HG03378 (cell line): ENCODE data around the gene NANOGP8.
"Not testable (repeated sequence)": the region's sequence is repeated elsewhere in the genome, so short reads cannot be mapped to it uniquely, and the experiment has no call there.

Source experiments
- ATAC-seq: cut with Tn5 transposase; IDR thresholded peaks from one replicate; pipeline ENCODE4 v1.9.1; 2021; ENCODE audit warnings: mild to moderate bottlenecking, moderate library complexity; ENCODE audit not compliant: unreplicated experiment

NANOGP8 gene

DNA sequence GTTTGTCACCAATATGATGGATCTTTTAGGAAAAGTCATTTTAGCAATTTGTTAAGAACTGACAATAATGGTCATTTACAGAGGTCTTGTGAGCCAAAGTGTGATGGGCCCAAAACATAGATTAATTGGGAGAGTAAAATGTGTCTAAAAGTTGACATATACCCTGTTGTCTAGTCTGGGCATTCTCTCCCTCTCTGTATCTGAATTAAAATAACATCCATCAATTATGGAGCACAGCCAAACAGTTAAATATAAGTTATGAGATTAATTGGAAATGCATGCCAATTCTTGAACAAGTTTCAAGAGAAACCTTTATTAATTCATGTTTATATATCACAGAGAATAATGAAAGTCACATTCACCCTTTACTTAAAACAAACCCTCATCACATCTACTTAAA lies 13.6 kb upstream of the NANOGP8 start:
- no peak for ATAC-seq

DNA sequence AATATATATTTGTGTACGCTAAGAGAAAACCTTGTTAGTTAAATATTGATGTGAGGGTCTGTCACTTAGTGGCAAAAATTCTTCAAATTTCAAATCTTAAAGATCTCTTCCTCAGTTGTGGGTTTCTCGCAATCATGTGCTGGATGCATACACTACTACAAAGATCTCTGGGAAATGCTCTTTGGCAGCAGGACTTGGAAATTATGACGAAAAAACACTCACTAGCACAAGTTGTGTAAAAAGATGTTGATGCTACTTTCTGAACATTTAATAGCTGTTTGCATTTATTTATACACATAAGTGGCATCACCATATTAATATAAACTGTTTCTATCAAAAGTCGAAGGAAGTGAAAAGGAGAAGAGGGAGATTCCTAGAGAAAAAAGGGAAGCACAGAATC lies 10.8 kb upstream of the NANOGP8 start:
- ATAC-seq: no peak

DNA sequence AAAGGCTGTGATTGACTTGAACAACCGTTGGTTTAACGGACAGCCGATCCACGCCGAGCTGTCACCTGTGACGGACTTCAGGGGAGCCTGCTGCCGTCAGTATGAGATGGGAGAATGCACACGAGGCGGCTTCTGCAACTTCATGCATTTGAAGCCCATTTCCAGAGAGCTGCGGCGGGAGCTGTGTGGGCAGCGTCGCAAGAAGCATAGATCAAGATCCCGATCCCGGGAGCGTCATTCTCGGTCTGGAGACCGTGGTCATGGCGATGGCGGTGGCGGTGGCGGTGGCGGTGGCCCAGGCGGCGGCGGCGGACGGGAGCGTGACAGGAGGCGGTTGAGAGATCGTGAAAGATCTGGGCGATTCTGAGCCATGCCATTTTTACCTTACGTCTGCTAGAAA lies 7.8 kb upstream of the NANOGP8 start:
- ATAC-seq: no peak

- ATAC-seq: no peak
Measured at GRCh38 chr15:35092311-35092710, 7.2 kb upstream of the NANOGP8 start.

- no peak for ATAC-seq
Measured at GRCh38 chr15:35090104-35090807, 5.2 kb upstream of the NANOGP8 start.

DNA sequence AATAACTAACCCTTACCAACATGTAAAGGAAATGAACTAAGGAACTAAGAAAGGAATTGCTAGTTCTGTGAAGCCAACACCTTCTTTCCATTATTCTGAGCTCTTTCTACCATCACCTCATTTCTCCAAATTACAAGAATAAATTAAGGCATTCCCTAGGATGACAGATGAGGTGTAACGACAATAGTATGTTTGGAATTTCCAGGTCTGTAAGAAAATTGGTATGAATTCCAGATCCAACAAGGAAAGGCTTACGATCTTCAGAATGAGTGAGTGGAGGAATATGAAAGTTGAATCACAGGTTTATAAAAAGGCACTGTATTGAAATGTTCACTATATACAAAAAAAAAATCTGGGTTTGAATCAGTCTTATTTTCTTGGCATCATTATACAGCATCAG lies 4.5 kb upstream of the NANOGP8 start:
- no peak for ATAC-seq

DNA sequence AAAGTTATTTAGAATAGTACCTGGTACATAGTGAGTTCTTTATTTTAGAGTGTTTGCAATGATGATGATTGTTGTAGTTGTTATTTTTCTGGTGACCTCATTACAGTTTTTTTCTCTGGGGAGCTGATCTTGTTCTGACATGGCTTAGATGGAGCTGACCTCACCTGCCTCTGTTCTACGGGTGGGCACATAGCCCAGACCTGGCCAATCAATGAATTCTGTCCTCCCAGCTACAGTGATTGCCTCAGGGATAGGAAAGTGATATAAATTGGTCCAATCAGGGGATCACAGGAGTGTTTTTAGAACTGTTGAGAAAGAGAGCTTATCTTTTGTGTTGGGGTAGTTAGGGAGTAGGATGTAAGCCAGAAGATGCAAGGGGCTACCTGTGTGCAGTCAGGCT lies 3.2 kb upstream of the NANOGP8 start:
- ATAC-seq: no peak

DNA sequence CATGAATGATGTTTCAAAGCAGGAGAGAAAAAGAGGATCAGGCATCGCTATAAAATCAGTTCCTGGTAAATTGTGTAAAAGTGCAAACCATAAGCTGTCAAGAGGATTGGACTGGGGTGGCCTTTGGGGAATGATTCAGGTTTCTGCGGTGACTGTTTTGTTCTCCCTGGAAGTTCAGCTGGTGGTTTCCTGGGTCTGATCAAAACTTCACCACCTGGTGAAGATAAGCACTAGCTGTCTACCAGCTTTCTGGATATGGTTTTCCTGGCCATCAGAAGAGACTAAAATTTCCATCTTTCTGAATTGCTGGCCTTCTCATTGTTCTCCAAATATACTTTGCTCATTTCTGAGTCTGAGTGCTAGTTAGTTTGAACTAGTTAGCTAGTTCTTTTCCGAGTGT lies 2.7 kb upstream of the NANOGP8 start:
- ATAC-seq: no peak

DNA sequence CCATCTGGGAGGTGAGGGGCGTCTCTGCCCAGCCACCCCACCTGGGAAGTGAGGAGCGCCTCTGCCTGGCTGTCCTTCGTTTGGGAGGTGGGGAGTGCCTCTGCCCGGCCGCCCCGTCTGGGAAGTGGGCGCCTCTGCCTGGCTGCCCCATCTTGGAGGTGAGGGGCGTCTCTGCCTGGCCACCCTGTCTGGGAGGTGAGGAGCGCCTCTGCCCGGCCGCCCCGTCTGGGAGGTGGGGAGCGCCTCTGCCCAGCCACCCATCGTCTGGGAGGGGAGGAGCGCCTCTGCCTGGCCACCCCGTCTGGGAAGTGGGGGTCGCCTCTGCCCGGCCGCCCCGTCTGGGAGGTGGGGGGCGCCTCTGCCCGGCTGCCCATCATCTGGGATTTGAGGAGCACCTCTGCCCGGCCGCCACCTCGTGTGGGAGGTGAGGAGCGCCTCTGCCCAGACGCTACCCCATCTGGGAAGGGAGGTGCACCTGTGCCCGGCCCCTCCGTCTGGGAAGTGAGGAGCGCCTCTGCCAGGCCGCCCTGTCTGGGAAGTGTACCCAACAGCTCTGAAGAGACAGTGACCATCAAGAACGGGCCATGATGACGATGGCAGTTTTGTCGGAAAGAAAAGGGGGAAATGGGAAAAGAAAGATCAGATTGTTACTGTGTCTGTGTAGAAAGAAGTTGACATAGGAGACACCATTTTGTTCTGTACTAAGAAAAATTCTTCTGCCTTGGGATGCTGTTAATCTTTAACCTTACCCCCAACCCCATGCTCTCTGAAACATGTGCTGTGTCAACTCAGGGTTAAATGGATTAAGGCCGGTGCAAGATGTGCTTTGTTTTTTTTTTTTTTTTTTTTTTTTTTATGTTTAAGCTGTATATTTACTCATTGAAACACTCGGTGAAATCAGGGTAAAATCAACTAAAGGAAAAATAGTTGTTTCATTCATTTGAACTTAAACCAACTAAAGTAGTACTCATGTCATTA lies 2.4 kb downstream of the NANOGP8 start:
- ATAC-seq: not testable (repeated sequence)

- not testable (repeated sequence) for ATAC-seq
Measured at GRCh38 chr15:35081626-35082365, 3.3 kb downstream of the NANOGP8 start.

DNA sequence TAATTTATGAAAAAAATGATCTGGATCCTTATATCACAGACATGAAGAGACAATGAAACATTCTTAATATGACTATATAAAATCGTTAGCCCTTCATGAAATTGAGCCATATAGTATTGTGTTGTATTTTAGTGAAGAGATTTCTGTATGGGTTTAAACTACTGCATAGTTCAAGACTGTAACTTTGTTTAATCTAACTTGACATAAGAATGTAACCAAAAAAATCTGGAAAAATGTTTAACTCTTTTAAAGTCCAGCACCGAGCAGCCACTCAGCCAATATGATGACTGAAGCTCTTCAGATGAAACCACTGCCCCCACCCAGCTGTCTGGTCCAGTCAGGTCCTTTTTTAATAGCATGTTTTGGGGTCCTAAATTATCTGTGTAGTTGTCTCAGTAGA lies 4.9 kb downstream of the NANOGP8 start:
- ATAC-seq: no peak

DNA sequence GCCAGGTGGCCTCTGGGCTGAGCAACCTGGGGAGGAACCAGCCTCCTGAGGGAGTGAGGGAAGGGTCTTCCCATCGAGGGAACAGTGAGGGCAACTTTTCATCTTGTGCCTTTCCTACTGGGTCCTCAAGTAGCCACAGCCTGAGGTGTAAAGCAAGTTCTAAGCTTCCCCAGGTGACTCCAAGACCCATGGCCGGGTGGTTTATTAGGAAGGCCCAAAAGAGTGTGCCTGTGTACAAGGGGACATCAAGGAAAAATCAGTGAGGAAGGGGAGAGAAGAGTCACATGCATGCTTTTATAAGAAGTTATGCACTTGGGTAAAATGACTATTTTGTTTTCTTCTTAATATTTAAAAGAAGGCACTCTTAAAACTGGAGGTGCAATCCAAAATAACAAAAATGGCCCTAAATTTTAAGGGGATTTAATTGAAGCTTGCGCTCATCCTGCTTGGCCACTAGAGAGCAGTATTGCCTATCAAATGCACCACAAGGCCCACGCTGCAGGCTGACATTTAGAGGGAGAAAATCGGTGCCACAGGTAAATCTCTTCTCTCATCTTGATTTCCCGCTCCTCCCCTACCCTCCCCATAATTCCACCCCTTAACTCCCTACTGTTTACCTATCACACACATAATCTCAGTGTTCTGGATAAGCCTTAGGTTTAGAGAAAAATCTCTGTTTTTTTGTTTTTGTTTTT lies 6.7 kb downstream of the NANOGP8 start:
- no peak for ATAC-seq

DNA sequence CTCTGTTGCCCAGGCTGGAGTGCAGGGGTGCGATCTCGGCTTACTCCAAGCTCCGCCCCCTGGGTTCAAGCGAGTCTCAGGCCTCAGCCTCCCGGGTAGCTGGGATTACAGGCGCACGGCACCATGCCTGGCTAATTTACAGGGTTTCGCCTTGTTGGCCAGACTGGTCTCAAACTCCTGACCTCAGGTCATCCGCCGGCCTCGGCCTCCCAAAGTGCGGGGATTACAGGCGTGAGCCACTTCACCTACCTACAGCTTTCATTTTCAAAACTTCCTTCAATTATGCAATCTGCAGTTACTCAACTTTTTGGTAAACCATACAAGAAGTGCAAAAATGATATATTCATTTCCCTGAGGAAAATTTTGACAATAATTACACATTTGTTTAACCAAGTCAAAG lies 14.0 kb downstream of the NANOGP8 start:
- no peak for ATAC-seq

GRCh38 chr15:35068846-35069475 lies 16.1 kb downstream of the NANOGP8 start:
- no peak for ATAC-seq

GRCh38 chr15:35067496-35068347 lies 17.4 kb downstream of the NANOGP8 start:
- ATAC-seq: no peak

DNA sequence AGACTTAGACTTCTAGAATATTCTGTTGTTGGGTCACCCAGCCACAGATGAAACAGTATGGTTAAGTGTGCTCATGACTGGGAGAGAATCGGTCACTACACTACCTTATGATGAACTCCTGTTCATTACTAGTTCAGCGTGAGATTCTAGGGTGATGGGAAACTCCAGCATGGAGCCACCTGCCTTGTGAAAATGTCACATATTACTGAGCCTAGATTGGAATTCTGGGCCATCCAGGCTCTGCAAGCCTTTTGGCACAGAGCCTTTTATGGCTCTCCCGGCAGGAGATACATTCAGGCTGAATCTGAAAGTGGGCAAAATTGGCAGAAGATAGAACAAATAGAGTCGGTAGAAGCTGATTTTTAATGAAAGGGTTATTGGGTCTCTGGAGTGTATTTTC lies 19.0 kb downstream of the NANOGP8 start:
- no peak for ATAC-seq

- no peak for ATAC-seq
Measured at GRCh38 chr15:35064576-35065190, 20.4 kb downstream of the NANOGP8 start.

DNA sequence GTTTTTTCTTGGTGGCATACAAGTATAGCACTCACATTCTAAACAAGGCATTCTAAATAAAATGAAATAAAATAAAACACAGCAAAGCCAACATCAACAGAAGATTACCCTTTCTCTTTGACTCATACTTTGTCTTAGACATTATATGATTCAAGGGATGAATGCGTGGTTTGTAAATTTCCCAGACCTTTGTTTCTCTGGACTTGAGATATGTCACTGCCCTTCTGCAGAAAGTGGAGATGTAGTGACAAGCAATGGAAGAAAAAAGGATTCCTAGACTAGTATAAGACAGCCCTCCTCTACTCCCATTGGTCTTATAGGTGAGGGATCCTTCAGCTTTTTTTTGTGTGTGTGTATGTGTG lies 22.4 kb downstream of the NANOGP8 start:
- peak; percentile 22 for ATAC-seq
